HepG2 (cell line): ENCODE results near the gene IL10RA. TPM values are rescaled to one million over a fixed set of nuclear protein-coding genes. Genes with fewer than 3 reads are reported as not detected.

Experiments used
- ATAC-seq: fragments of 200-7000 bp; cut with Tn5 transposase; 3 replicates; pipeline ENCODE4 v1.9.1; 2020; ENCODE audit warnings: mild to moderate bottlenecking, moderate library complexity
- BruUV-seq: library from RNA; stranded (reverse); fragments of 400-500 nt; replicated peaks from 2 replicates; lab custom pipeline; 2021; lab: Mats Ljungman, UMichigan
- CTCF ChIA-PET: fragments of 300-600 bp; formaldehyde crosslinking; extraction: SDS; loops from one replicate; lab custom pipeline; 2021; ENCODE audit warnings: low total read pairs, inconsistent platforms, low intra/inter-chr PET ratio; lab: Yijun Ruan, JAX
- POLR2A ChIA-PET: fragments of 350-600 bp; sonication (Branson Sonifier 250); formaldehyde crosslinking; loops from one replicate; lab custom pipeline; 2020; ENCODE audit warnings: antibody characterized with exemption, inconsistent platforms; lab: Yijun Ruan, JAX
- DNase-seq: peaks from one replicate; pipeline ENCODE4 v3.0.0-alpha.2; 2015; ENCODE audit warnings: low spot score
- FAIRE-seq: peaks from 3 replicates; lab custom pipeline; 2011; peaks lifted over from hg19 to GRCh38; lab: Jason Lieb, UNC
- H2AFZ ChIP-seq: one replicate; pipeline ENCODE4 v1.6.1; 2011; ENCODE audit warnings: low read length, inconsistent platforms
- H3K27ac ChIP-seq: fragments of 300-600 bp; 3 replicates; pipeline ENCODE4 v1.8.0; 2011; ENCODE audit warnings: mixed run types, mild to moderate bottlenecking, mixed read lengths, low read length, inconsistent platforms; ENCODE audit not compliant: insufficient read depth; ENCODE audit errors: extremely low read length
- H3K27me3 ChIP-seq, 2 experiments: fragments of 200-600 bp in 1 of 2; 2 replicates in 1 of 2; 3 replicates in 1 of 2; pipeline versions ENCODE4 v1.6.0 to v1.8.0; 2011; ENCODE audit warnings: low read length in 2 of 2, mild to moderate bottlenecking in 2 of 2, moderate library complexity in 2 of 2, inconsistent platforms in 1 of 2; ENCODE audit not compliant: insufficient read depth in 2 of 2, control insufficient read depth in 1 of 2
- H3K36me3 ChIP-seq, 2 experiments: fragments of 200-600 bp in 1 of 2; replicated peaks in 1 of 2; 2 replicates in 1 of 2; 3 replicates in 1 of 2; pipeline versions ENCODE4 v1.5.1 to v1.8.0; 2011; ENCODE audit warnings: low read length in 2 of 2, inconsistent platforms in 1 of 2; ENCODE audit not compliant: insufficient read depth in 2 of 2, control insufficient read depth in 1 of 2
- H3K4me1 ChIP-seq: 2 replicates; pipeline ENCODE4 v1.5.1; 2012; ENCODE audit warnings: low read length, inconsistent platforms; ENCODE audit not compliant: insufficient read depth
- H3K4me2 ChIP-seq: 2 replicates; pipeline ENCODE4 v1.6.0; 2011; ENCODE audit warnings: low read depth, low read length, inconsistent platforms
- H3K4me3 ChIP-seq, 3 experiments: fragments of 200-600 bp in 1 of 3; sonication (generic), shearing (Covaris generic) in 1 of 3; replicated peaks in 1 of 3; 2 replicates each; pipeline ENCODE4 v1.5.1; 2011 to 2016; ENCODE audit warnings: low read length in 3 of 3, inconsistent platforms in 2 of 3, low read depth in 2 of 3, mild to moderate bottlenecking in 2 of 3, control low read depth in 1 of 3, mixed read lengths in 1 of 3; ENCODE audit not compliant: insufficient read depth in 1 of 3
- H3K79me2 ChIP-seq: one replicate; pipeline ENCODE4 v1.6.1; 2011; ENCODE audit warnings: low read length, inconsistent platforms; ENCODE audit not compliant: insufficient read depth
- H3K9ac ChIP-seq: 2 replicates; pipeline ENCODE4 v1.6.0; 2011; ENCODE audit warnings: mild to moderate bottlenecking, low read depth, low read length, inconsistent platforms; ENCODE audit not compliant: insufficient read depth
- H3K9me3 ChIP-seq: 2 replicates; pipeline ENCODE4 v1.5.1; 2012; ENCODE audit warnings: mild to moderate bottlenecking, low read length
- H4K20me1 ChIP-seq: 2 replicates; pipeline ENCODE4 v1.6.0; 2011; ENCODE audit warnings: inconsistent platforms, mild to moderate bottlenecking, low read length, moderate library complexity; ENCODE audit not compliant: insufficient read depth
- PPARG ChIP-seq: conservative IDR thresholded peaks from 2 replicates; pipeline ENCODE4 v1.6.1; 2016; ENCODE audit warnings: missing biosample characterization, missing genetic modification reagents
- ZBTB7B ChIP-seq: sonication (generic); formaldehyde crosslinking; IDR thresholded peaks from 2 replicates; pipeline ENCODE4 v1.4.0; 2020; ENCODE audit warnings: missing genetic modification reagents
- ZNF317 ChIP-seq: sonication (generic); formaldehyde crosslinking; IDR thresholded peaks from 2 replicates; pipeline ENCODE4 v1.5.0; 2020; ENCODE audit warnings: mild to moderate bottlenecking, missing genetic modification reagents
- WGBS: methylation state at CpG from one replicate; pipeline ENCODE4 v1.1.6; 2017; ENCODE audit warnings: low lambda C conversion rate; 5-methylcytosine and 5-hydroxymethylcytosine counted together
- in situ Hi-C: cut with HindIII; loops from 2 replicates; pipeline ENCODE4 v1.10.0; 2017; ENCODE audit warnings: low pct_unique_long_range_greater_than_20kb; ENCODE audit not compliant: extremely low pct_ligation_motif_present
- intact Hi-C: fragments of 100-400 bp; cut with micrococcal nuclease; formaldehyde crosslinking; loops from one replicate; pipeline ENCODE4 v1.10.0; 2022; ENCODE audit not compliant: unreplicated experiment
- polyA plus RNA-seq, 8 experiments: library from polyadenylated mRNA; depleted of rRNA in 3 of 8; stranded (reverse) in 7 of 8; unstranded in 1 of 8; fragments of >200 nt; fragmentation: Illumina TruSeq in 4 of 8; extraction: Trizol in 4 of 8; gene quantifications; 2 replicates each; pipeline versions ENCODE4 v1.2.1 to v1.2.3, GENCODE V29; 2011 to 2016; ENCODE audit warnings: low read depth in 4 of 8, missing spikeins in 1 of 8, mixed read lengths in 1 of 8; ENCODE audit not compliant: insufficient read depth in 1 of 8
- total RNA-seq, 5 experiments: library from RNA; depleted of rRNA; stranded (reverse); fragments of >200 nt; fragmentation: Illumina TruSeq; extraction: Trizol; gene quantifications; 2 replicates each; pipeline ENCODE4 v1.2.3, GENCODE V29; 2016; ENCODE audit warnings: low read depth in 1 of 5
- TF ChIP-seq, protein P1 (sequence below): fragments of 450-650 bp; IDR thresholded peaks from 2 replicates; pipeline ENCODE4 v1.6.1; 2016

IL10RA gene
- total and polyA plus RNA-seq, 2 of the 13 experiments (the other 11 are each of a cell fraction or from before 2014, with no cell fraction given) = not detected

DNA sequence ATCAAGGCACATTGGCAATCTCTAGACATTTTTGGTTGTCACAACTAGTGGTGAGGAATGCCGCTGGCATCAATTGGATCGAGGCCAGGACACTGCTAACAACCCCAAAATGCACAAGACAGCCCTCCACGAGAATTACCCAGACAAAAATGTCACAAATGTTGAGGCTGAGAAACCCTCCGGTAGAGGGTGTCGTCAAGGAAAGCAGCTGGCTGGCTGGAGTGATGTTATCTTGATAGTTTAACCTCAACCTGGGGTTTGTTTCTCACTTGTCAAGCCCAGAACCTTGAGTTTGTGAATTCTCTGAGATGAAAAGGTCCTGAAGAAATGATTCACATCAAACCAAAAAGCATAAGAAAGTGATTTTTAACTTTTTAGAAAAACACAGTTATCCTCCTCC, 35.9 kb upstream of the IL10RA start (continued):
- TF ChIP-seq, protein P1, sequence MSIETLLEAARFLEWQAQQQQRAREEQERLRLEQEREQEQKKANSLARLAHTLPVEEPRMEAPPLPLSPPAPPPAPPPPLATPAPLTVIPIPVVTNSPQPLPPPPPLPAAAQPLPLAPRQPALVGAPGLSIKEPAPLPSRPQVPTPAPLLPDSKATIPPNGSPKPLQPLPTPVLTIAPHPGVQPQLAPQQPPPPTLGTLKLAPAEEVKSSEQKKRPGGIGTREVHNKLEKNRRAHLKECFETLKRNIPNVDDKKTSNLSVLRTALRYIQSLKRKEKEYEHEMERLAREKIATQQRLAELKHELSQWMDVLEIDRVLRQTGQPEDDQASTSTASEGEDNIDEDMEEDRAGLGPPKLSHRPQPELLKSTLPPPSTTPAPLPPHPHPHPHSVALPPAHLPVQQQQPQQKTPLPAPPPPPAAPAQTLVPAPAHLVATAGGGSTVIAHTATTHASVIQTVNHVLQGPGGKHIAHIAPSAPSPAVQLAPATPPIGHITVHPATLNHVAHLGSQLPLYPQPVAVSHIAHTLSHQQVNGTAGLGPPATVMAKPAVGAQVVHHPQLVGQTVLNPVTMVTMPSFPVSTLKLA = no peak

DNA sequence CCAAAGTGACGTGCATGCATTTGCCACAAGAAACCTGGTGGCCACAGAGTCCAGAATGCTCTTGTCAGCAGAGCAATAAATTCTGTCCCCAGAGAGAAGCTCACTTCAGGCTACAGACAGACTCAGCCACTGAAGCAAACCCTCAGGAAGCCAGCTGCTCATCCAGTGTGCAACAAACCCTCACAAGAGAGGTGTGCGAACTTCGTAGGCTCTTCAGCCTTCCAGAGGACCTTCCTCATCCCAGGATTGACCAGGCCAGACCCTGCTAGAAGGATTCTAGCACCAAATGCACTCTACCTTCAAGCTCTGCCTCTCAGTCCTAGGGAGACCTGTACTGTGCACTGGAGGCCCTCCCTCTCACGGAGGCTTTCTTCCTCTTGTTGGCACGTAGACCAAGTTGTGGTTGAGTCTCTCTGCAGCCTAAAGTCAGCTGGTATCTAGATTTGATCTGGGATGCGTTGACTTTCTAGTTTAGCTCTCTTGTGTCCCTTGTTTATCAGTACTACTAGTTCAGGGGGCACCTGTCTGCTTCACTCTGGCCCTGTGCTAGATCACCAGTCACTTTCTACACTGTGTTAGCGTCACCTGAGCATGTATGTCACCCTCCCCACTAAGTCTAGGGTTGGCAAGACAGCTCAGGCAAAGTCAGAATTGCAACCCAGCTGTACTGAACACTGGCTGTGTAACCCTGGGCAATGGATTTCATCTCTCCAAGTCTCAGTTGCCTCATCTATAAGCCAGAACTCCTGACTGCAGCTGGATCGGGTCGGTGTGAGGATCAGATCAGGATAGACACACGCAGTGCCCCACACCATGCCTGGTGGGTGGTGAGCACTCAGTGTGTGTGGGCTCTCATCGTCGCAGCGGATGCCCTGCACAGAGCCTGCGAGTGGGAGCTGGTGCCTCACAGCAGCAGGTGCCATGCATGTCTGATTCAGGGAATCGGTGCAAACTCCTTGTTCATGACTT, 34.9 kb upstream of the IL10RA start:
- H3K27me3 ChIP-seq = peaks cover 3 to 19% of the 10 kb centered on the region in 2 experiments; a peak in 2 of 5 replicates
- H3K27ac ChIP-seq = no peak overlapping the region
- no peaks in the 10 kb centered on the region for H3K36me3 ChIP-seq
- H3K4me2 ChIP-seq = no peak overlapping the region
- DNase-seq (no peak), FAIRE-seq (no peak), ATAC-seq (no peak)
- BruUV-seq = no TSS peak
- no peaks in the 10 kb centered on the region for H3K79me2 ChIP-seq
- H3K4me1 ChIP-seq = 0 out of 2 replicates have a peak, but pooled peaks cover 6% of the 10 kb centered on the region
- TF ChIP-seq PPARG (CRISPR knock-in tag) = no peak
- no peak for TF ChIP-seq ZBTB7B (CRISPR knock-in tag)
- TF ChIP-seq ZNF317 (CRISPR knock-in tag) = no peak
- in situ Hi-C loops = no loop called here
- 19% methylated on average over 9 of the region's 15 CpGs for whole genome bisulfite sequencing
- H3K9me3 ChIP-seq = no peaks in the 10 kb centered on the region
- ChIA-PET CTCF (no interaction called here), POLR2A (no interaction called here)
- H4K20me1 ChIP-seq = no peaks in the 10 kb centered on the region
- H3K4me3 ChIP-seq = no peak overlapping the region
- intact Hi-C loops = no loop called here
- H2AFZ ChIP-seq = no peak overlapping the region
- H3K9ac ChIP-seq = no peak overlapping the region
